Stimulated activated CD4-positive, alpha-beta T cell treated with anti-CD3 and anti-CD28 coated beads, TNF-alpha, amount 100 ng/mL, for 1 hour (primary cell): Measurements from ENCODE around the gene DNAH6.

ENCODE experiments used
- DNase-seq, 3 donors: peaks; one replicate each; pipeline ENCODE4 v3.0.0-alpha.2; 2020; ENCODE audit warnings: low read depth in 3 of 3, low spot score in 1 of 3

The DNAH6 gene

DNA sequence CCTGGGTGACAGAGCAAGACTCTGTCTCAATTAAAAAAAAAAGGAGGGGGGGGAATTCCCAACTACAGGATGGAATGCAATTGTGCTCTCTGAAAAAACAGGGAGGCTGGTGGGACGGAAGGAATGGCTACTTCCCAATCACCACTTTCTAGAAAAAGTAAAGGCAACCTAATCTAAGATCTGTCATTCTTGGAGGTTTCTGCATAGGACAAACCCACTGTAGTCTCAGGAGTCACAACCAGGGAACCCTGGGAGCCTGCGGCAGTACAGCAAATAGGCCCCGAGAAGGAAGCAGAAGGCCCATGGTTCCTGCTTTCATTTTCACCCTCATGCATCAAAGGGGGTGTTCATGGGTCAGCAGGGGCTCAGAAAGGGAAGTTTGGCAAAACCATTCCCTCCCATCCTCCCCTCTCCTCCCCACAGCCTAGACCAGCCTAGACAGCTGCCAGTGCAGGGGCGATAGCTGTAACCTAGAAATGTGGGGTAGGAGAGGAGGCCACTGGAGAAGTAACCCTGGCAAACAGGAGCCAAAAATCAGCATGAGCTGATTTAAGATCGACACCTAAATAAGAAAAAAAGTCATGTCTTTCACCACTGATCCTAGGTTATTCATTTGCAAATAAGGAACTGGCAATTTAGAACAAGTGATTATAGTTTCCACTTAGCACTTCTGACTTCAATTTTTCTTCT is 316.6 kb downstream of the DNAH6 start:
- no peak for DNase-seq

DNA sequence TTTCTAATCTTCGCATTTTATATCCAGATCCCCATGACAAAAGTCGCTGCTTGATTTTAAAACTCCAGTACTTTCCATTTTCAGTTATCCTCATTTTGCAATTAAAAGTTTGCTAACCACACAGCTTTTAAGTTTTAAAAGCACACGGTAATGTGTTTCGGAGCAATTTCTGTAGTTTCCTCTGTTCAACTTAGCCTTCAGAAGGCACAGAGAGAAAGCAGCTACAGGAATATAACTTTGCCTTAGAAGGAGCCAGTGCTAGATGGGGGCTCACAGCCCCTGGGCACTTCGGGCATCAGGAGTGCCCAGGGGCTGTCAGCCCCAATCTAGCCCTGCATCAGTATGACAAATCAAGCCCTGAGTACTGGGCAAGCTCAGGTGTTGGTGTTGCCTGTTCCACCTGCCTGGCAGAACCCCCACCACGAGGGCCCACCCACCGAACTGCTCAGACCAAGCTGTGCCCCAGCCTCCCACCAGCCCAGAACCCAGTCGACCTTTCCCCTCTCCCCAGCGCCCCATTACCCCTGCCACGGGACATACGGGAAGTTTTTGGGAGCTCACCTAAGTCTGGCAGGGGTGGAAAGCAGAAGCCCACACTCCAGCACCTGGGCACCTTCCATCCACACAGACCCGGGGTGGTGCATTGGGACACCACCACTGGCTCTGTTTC is 317.3 kb downstream of the DNAH6 start:
- no peak for DNase-seq

DNA sequence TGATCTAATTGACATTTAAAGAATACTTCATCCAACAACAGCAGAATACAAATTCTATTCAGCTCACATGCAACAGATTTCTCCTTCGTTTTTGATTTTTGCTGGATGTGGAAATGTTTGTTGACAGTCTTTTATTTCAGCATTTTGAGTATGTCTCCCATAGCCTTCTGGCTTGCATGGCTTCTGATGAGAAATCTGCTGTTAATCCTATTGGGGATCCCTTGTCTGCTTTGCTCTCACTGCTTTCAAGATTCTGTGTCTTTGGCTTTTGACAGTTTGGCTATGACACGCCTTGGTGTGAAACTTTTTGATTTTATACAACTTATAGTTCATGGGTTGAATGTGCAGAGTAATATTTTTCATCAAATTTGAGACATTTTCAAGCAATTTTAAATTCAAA is 319.9 kb downstream of the DNAH6 start:
- DNase-seq = no peak

DNA sequence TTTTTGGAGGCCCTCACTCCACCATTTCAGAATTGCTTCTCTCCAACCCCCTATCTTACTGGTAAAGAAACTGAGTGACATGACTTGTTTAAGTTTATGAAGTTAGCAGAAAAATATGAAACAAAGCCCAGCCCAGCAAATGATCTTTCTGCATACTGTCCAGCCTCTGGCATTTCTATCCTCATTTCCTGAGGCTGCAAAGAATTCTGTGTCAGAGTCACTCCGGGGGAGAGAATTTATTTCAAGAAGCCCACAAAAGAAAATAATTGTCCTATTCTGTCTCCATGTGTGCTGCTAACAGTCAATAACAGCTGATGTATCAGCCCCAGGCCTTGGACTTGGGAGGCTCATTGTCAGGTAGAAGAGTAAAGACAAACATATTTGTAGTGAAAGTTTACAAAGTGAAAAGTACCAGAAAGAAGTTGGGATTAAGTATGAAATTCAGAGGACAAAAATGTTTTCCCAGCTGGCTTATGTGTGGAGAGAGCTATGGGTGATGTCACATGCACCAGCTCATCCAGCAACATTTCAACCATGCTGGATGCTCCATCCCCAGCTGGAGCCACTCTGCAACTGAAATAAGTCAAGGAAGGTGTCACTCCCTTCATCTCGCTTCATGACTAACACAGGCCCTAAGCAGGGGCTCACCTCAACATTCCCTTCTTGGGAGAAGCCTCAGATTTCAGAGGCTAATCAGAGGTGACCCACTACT is 322.3 kb downstream of the DNAH6 start:
- no peak for DNase-seq

DNA sequence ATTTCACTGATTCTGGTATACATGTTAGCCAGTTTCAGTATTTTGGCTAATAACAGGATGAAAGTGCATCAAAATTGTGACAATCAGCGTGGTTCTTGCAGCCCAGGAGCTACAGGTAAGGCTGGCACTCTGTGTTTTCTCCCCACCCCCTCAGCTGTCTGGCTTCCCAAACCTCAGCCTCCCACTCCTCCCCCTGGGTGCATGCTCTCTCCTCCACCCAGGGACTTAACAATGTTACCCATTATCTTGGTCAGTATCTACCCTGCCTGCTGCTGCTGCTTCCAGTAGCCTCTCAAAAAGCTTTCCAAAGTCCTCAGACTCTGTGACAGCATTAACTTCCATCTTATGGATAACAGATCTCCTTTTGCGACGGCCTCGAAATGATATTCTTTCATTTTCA is 323.6 kb downstream of the DNAH6 start:
- no peak for DNase-seq

DNA sequence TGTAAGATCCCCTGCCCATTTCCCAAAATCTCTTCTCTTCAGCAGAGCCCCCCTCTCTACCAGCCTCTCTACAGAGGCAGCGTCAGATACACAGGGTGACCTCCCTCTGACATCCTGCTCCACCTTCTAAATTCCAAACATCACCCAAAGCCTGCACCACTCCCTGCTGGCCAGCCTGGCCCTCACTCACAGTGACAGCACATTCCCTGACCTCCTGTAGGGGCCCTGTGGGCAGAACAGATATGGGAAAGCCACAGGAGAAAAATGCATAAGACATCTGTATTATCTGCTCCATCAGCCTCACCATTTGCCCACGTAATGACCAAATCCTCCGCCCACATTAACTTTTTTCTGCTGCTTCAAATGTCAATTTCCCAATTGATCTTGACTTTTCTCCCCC is 324.0 kb downstream of the DNAH6 start:
- DNase-seq = no peak

DNA sequence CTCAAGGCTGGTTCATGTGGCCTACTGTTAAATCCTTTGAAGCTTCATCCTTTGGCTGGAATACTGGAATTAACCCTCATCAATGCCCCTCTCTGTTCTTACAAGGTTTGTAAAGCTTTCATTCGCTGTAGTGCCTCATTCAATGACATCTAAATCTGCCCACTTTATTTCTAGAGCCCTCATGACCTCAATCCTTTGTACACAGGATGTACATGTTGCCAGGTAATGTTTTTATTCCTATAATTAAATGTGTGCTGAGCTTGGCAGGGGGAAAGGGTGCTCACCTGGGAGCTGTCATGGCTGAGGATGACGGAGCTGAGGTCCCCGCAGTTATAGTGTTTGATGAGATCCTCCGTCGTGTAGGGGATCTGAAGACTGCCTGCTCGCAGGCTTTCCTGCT is 325.3 kb downstream of the DNAH6 start:
- no peak for DNase-seq

DNA sequence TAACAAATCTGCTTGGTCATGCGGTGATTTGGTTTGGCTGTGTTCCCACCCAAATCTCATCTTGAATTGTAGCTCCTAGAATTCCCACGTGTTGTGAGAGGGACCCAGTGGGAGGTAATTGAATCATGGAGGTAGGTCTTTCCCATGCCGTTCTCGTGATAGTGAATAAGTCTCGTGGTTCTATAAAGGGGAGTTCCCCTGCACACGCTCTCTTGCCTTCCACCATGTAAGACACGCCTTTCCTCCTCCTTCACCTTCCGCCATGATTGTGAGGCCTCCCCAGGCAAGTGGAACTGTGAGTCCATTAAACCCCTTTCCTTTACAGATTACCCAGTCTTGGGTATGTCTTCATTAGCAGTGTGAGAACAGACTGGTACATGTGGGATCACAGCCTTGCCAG is 327.8 kb downstream of the DNAH6 start:
- DNase-seq = no peak

DNA sequence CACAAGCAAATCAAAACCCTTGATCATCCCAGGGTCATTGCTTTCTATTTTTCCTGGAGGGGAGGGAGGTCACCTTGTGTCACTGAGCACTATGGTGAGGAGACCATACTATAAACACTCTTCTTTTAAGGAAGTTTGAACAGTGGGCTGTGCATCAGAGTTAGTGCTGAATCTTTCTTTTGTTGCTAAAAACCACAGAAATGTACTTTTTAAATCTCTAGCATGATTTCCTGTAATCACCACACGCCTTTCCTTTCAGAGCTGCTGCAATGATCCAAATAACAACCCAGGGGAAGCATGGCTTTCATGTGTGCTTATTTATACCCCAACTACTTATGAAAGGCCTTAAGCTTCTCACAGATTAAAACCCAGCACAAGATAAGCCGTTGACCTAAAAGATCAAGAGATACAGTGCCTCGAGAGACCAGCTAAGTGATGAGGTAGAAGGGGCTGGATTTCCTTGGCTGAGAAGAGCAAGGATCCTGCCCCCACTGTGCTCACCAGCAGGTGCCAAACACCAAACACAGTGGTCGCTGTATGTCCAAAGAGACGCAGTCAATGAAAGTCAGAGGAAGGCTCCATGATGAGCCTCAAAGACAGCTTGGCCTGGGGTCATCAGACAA is 329.9 kb downstream of the DNAH6 start:
- DNase-seq = no peak

DNA sequence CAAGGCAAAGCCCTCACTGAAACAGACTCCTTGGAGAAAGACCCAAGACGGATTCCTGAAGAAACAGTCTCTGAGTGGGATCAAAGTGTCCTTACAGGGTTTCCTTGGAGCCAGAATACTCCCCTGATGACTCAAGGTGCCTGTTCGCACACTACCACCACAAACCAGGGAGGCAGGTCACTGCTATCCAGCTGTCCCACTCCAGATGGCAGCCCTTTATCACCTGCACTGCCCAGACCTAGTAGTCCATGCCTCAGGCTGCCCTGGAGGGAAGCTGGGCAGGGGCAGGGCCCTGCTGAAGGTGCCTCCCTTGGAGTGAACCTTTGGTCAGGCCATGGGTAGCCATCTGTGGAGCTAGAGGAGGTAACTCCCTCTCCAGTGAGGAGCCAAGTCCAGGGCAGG is 330.4 kb downstream of the DNAH6 start:
- DNase-seq = no peak

DNA sequence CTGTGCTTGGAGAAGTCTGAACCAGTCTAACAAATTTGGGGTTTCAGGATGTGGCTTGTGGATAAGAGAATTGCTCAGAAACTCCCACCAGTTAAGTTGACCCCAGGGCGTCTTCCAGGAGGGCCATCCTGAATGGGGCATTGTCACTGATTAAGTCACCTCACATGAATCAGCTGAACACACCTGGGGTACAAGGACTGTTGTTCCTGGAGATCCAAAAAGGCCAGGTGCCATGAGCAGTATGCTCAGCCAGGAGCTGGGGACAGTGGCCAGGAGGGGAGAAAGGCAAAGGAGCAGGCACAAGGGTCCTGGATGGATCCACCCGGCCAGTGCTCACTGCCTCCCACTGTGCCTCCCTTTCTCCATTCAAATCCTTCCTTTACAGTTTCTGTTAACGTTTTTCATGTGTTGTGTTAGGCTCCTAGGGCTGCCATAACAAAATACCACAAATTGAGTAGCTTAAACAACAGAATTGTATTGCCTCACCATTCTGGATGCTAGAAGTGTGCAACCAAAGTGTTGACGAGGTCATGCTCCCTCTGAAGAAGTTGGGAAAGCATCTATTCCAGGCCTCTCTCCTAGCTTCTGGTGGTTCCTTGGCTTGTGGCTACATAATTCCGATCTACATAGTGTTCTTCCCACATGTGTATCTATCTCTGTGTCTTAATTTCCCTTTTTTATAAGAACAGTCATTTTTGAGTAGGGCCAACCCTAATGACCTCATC is 331.2 kb downstream of the DNAH6 start:
- no peak for DNase-seq

DNA sequence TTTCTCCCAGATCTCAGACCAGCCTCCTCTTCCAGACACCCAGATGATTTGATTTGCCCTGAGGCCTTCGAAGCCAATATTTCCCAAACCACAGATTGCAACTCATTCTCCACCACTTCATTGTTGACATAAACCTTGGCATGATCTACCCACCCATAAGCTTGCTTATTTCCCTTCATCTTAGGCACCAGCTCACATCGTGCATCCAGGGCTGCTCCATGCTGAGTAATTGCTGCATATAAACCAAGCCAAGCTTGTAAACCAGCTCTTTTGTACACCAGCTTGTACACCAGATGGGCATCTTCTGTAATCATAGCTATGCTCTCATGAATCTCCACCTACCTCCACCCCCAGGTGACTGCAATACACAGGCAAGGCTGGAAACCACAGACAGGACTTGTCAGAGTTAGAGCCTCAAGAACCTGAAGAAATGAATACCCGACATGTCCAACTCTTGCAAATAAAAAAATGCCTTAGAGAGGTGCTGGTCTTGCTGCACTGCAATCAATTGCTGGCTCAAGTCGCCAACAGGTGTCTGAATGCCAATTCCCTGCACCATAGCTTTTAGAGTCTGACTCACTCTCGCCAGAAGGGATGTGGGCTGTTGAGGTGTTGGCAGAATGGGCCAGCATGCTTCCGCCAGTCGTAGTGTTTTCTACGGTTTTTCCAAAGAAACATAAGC is 333.1 kb downstream of the DNAH6 start:
- peak in 2 of 3 donors; percentile 12 to 19 for DNase-seq

DNA sequence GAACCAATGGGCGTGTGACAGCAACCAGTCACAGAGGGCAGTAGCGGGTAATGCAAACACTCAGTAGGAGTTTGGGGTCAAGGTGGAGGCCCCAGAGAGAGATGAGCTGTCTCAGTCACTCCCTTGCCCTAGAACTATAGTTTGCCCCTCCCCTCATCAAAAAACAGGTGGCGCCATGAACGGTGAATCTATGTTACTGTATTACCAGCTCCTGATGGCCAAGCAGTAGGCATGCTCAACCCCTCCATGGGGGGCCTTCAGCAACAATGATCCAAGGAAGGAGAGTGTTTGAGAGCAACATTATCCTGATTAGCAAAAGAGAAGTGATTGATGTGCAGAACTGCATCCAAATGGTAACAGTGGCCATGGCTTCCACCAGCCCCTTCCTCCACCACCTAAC is 334.2 kb downstream of the DNAH6 start:
- DNase-seq = no peak

DNA sequence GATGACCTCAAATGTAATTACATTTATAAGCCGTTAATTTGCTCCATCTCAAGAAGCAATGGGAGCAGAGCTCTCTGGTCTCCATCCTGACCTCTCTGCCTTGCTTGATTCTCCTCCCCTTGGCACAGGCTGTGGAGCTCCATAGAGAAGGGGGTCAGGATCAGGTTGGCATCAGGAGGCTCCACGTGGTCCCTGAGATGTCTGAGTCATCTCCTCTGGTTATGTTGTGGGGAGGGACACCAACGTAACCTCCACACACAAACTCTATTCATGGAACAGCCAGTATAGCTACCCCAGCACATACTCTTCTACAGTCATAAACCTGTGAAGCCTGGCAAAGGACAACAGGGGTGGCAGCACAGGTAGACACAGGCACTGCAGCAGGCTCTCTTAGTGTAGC is 335.6 kb downstream of the DNAH6 start:
- DNase-seq = no peak

DNA sequence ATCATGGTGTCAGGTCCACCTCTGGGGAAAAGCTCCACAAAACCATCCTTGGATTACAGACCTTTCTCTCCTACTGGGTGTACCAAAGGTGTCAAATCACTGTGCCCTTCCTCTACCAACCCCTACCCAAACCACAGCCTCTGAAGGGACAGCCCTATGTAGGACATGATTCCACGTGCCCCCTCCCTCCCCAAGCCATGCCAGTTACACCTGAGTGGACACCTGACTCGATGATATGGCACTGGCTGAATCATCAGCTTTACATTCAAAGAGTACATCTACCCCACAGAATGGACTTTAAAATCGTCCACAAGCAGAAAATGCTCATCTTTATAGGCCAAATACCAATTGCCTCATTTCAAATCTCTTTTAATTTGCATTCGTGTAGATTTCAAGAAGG is 338.6 kb downstream of the DNAH6 start:
- no peak for DNase-seq

DNA sequence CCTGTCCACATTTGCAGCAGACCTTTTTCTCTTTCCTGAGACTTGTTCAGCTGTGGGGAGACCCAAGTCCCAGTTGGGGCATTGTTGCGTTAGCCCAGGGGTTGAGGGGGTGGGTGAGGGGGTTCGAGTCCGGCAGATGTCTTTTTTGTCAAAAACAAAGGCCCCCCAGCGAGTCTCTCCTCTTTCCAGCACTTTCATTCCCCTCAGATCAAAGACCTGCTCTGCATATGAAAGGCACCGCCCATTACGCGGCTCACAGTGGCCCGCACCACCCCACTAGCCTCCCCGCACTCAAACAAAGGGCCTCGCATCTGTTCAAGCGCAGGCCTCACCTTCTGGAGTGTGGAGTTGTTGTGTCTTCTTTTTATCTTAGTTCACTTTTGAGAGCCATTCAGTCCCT is 339.4 kb downstream of the DNAH6 start:
- no peak for DNase-seq

DNA sequence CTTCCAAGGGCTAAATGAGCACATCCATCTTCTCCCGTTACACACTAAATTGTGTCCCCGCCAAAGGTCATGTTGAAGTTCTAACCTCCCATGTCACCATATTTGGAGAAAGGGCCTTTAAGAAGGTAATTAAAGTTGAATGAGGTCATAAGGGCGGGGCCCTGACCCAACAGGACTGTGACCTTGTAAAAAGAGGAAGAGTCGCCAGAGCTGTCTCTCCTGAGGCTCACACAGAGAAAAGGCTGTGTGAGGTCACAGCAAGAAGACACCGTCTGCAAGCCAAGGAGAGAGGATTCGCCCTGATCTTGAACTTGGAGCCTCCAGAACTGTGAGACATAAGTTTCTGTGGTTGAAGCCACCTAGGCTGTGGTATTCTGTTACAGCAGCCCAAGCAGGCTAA is 340.5 kb downstream of the DNAH6 start:
- no peak for DNase-seq

DNA sequence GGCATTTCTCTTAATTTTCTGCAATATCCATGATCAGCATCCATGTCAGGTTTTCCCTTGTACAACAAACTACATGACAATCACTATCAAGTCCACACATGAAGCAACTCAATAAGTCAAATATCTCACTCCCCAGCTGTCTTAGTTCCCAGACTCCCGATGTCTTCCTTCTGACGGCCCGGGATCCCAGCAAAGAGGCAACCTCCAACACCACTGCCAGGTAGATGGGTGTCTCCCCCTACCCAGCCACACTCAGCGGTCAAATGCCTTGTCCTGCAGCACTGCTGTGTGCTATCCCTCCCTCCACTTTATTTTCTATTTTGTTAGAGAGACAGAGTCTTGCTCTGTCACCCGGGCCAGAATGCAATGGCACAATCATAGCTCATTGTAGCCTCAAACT is 341.3 kb downstream of the DNAH6 start:
- DNase-seq = no peak

DNA sequence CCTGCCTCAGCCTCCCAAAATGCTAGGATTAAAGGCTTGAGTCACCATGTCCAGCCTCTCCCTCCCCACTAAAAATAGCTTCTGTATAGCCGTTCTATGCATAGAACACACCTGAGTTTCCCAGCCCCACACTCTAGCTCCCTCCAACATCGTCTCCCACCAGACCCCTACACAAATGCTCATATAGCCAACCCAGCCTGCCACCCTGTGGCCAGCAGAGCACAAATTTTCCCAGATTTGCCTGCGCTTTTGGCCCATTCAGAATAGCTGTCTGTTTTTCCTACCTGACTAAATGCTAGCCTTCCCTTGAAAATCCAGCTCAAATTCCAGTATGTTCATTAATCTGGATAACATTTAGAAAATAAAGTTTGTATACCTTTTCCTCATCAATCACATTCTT is 341.8 kb downstream of the DNAH6 start:
- no peak for DNase-seq

DNA sequence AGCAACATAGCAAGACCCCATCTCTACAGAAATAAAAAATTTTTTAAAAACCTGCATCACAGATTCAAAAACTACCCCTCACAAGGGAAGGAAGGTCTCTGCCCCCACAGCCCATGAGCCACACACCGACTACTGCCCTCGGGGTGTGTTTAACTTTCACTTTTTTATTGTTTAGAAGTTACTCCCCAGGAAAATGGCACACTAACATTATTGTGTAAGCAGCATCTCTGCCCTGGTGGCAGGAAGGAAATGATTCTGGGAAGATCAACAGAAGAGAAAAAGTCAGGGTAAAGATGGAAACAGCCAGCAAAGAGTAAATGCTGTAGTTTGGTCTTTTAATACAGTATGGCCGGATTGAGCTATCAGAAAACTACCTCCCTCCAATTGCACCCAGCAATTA is 342.6 kb downstream of the DNAH6 start:
- no peak for DNase-seq

DNA sequence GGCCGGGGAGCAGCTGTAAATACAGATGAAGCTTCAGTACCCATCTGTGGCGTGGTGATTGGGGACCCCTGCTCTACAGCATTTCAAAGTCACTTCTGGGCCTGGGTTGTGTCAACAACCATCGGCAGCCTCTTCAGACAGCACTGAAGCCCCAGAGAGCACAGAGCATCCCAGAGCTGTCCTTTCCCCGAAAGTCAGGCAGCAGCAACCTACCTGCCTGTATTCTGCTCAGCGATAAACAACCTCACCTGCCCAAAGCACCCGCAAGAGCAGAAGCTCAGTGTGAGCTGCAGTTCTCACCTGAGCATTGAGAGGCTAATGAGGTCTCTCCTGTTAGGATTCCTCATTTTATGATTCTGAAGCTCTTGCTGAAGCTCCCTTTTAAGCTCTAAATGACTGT is 345.2 kb downstream of the DNAH6 start:
- no peak for DNase-seq
